CD4-positive, alpha-beta T cell treated with Interleukin-1 beta for 1 hour (primary cell): ENCODE measurements around the gene IZUMO4.
"Not testable (repeated sequence)": the region's sequence is repeated elsewhere in the genome, so short reads cannot be mapped to it uniquely, and the experiment has no call there.

Experiments
- DNase-seq, 2 donors: peaks; one replicate each; pipeline ENCODE4 v3.0.0-alpha.2; 2020 to 2022

IZUMO4 gene

GRCh38 chr19:2083174-2083854 is 13.4 kb upstream of the IZUMO4 start:
- peak; percentile 74 to 78 for DNase-seq

- peak; percentile 95 to 97 for DNase-seq
Observed at GRCh38 chr19:2084993-2085720, 11.6 kb upstream of the IZUMO4 start.

GRCh38 chr19:2086695-2087620 is 9.8 kb upstream of the IZUMO4 start:
- DNase-seq, result peak in 1 of 2 donors; percentile 68

- peak; percentile 57 to 84 for DNase-seq
Observed at GRCh38 chr19:2087621-2088100, 9.1 kb upstream of the IZUMO4 start.

- DNase-seq, result peak in 1 of 2 donors; percentile 50
Observed at GRCh38 chr19:2089001-2089711, 7.6 kb upstream of the IZUMO4 start.

GRCh38 chr19:2089727-2090053 is 7.0 kb upstream of the IZUMO4 start:
- DNase-seq, result no peak

GRCh38 chr19:2091926-2092525 is 4.7 kb upstream of the IZUMO4 start:
- not testable (repeated sequence) for DNase-seq

- DNase-seq, result peak; percentile 89 to 90
Observed at GRCh38 chr19:2096034-2096479, 658 bp upstream of the IZUMO4 start, which contains the start of gene MOB3A. TSS of gene MOB3A (minus strand) at chr19:2096326. CDS start at chr19:2078560, 17,766 bp downstream.

GRCh38 chr19:2097203-2097885 is 629 bp downstream of the IZUMO4 start:
- DNase-seq, result peak; percentile 66 to 73

GRCh38 chr19:2097886-2098327 is 1.2 kb downstream of the IZUMO4 start:
- no peak for DNase-seq

GRCh38 chr19:2099054-2099501 is 2.4 kb downstream of the IZUMO4 start:
- no peak for DNase-seq

GRCh38 chr19:2099937-2100718 is 3.4 kb downstream of the IZUMO4 start:
- no peak for DNase-seq

- no peak for DNase-seq
Observed at GRCh38 chr19:2100719-2101061, 4.0 kb downstream of the IZUMO4 start.

GRCh38 chr19:2101417-2102335 is 5.0 kb downstream of the IZUMO4 start:
- DNase-seq, result no peak

- DNase-seq, result no peak
Observed at GRCh38 chr19:2103045-2103707, 6.5 kb downstream of the IZUMO4 start.

GRCh38 chr19:2108251-2109016 is 11.7 kb downstream of the IZUMO4 start:
- no peak for DNase-seq

- DNase-seq, result no peak
Observed at GRCh38 chr19:2109046-2109864, 12.5 kb downstream of the IZUMO4 start.
